ENCODE results near the gene ABCD1. TPM values are rescaled to one million over a fixed set of nuclear protein-coding genes. Genes with fewer than 3 reads are reported as not detected.

The ABCD1 gene
- total and polyA plus RNA-seq, 12 donors = 9.3 to 24.2 (median 14.4) TPM

DNA sequence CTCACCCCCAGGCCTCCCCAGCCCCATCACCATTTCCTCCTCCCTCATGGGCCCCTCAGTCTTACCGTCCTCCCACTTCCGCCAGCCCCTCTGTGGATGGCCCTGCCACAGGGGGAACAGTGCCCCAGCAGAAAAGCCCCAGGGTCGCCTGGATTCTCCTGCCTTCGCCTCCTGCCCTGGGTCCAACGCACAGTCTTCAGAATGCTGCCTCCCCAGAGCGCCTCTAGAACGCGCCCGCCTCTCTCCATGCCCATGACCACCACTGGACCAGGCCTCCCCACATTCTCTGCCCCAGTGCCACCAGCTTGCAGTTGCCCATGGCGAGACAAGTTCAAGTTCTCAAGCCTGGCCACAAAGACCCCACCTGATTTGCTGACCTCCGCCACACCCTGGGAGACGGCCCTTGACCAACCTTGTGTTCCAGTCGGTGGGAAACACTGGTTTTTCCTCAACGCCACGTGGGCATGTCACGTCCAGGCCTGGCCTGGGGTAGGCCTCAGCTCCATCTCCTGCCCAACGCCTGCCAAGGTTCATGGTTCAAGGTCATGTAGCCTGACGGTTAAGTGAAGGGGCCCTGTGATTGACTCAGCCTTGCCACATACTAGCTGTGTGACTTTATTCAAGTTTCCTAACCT is 38.8 kb downstream of the ABCD1 start:
- Histone ChIP-seq H3K9me3 (no peaks in the 10 kb centered on the region), H3K36me3 (no peaks in the 10 kb centered on the region), H3K4me3 (no peak overlapping the region), H3K4me1 (peaks cover 3 to 23% (median 15%) of the 10 kb centered on the region in 9 donors), H3K27ac (no peak overlapping the region), H3K27me3 (peaks cover 0 to 11% (median 0%) of the 10 kb centered on the region in 7 donors)
- TF ChIP-seq, protein P1, sequence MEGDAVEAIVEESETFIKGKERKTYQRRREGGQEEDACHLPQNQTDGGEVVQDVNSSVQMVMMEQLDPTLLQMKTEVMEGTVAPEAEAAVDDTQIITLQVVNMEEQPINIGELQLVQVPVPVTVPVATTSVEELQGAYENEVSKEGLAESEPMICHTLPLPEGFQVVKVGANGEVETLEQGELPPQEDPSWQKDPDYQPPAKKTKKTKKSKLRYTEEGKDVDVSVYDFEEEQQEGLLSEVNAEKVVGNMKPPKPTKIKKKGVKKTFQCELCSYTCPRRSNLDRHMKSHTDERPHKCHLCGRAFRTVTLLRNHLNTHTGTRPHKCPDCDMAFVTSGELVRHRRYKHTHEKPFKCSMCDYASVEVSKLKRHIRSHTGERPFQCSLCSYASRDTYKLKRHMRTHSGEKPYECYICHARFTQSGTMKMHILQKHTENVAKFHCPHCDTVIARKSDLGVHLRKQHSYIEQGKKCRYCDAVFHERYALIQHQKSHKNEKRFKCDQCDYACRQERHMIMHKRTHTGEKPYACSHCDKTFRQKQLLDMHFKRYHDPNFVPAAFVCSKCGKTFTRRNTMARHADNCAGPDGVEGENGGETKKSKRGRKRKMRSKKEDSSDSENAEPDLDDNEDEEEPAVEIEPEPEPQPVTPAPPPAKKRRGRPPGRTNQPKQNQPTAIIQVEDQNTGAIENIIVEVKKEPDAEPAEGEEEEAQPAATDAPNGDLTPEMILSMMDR (IDR thresholded peaks at IDR 0.05) = no peak
- DNase-seq (peak in 1 of 2 donors; percentile 2), ATAC-seq (no peak)
- intact Hi-C loops (cut with DNase I) = loop anchor here in 5 of 10 donors (5.0 to 10.0 kb wide), 3 partner anchors 184 to 191 kb away; no protein-coding TSS in a partner anchor
- 87 to 92% methylated on average over 11 to 16 of the region's 18 CpGs for WGBS, 2 donors

DNA sequence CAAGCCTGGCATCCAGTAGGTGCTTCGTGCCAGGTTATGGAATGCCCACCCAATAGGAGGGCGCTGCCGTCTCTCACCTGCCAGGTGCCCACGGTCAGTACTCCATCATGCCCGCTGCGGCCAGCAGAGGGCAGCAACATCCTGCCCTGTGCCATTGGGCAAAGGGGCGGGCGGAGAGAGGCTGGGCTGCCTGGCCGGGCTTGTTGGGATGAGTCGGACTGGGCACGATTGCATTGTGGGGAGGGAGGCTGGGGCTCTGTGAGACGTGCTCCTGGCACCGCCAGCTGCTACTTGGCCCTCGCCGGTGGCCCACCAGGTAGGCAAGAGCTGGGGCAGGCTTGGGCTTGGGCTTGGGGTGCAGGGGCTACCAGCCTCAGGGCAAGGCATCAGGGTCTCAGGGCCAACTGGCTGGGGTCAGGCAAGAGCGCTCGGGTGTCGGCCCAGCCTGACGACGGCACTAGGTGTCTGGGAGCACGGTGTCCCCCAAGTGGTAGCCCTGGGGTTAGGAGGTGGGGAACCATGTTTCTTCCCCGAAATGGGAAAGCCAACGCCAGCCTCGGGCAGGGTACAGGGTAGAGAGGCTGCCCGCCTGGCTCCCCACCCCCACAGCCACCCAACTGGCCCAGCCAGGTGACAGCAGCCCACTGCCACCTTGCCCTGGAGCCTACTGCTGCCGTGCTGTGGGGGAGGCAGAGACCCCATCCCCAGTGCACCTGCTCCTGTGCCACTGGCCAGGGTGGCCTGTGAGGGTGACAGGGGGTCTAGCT is 39.5 kb downstream of the ABCD1 start, which contains the start of gene PLXNB3:
Gene PLXNB3, plus strand, starts transcription at position 261 of the 767 bp plus-strand sequence. CDS start 1,287 bp downstream, outside the sequence.
- TF ChIP-seq, protein P1 (IDR thresholded peaks at IDR 0.05) = peak; percentile 48 to 87 (median 75)
- peak within 1 kb of the TSS in 7 of 10 donors; percentile 10 to 52 (median 39) for H3K27ac ChIP-seq
- peak; percentile 62 to 77 for DNase-seq
- ATAC-seq = peak; percentile 74 to 93 (median 83)
- H3K36me3 ChIP-seq = no peaks in the 10 kb centered on the region
- H3K9me3 ChIP-seq = no peaks in the 10 kb centered on the region
- peaks cover 0 to 11% (median 0%) of the 10 kb centered on the region in 7 donors for H3K27me3 ChIP-seq
- intact Hi-C loops (cut with DNase I) = loop anchor here in 9 of 10 donors (1.0 to 10.0 kb wide), 8 partner anchors 31 to 191 kb away; partner anchors contain the start of genes IDH3G (in 1 of the 9) and SSR4 (in 1 of the 9)
- WGBS, 2 donors = 15 to 30% methylated on average over 19 to 26 of the region's 26 CpGs
- H3K4me3 ChIP-seq = peak within 1 kb of the TSS in 3 of 10 donors; percentile 23 to 33 (median 24)
- H3K4me1 ChIP-seq = peaks cover 3 to 23% (median 15%) of the 10 kb centered on the region in 9 donors

DNA sequence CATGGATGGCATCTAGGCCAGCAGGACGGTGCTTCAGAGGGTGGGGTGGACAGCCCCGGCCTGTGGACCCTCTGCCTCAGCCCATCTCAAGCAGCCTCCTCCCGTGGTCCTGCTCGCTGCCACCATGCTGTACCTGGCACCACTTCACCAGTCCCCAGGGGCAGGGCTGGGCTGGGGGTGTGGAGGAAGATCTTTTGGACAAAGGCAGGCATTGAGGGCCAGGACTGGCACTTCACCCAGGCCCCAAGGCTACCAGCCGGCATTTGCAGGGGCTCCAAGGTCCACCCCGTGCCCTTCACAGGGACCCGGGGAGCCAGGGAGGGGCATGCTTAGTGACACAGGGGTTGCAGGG is 40.1 kb downstream of the ABCD1 start:
- Histone ChIP-seq H3K27me3 (peaks cover 0 to 11% (median 0%) of the 10 kb centered on the region in 7 donors), H3K27ac (peak overlapping the region in 6 of 10 donors; percentile 12 to 52 (median 42)), H3K4me1 (peaks cover 3 to 23% (median 15%) of the 10 kb centered on the region in 9 donors), H3K9me3 (no peaks in the 10 kb centered on the region), H3K36me3 (no peaks in the 10 kb centered on the region), H3K4me3 (no peak overlapping the region)
- 80 to 82% methylated on average over 3 to 7 of the region's 7 CpGs for WGBS, 2 donors
- DNase-seq (no peak), ATAC-seq (peak in 3 of 8 donors; percentile 11 to 13 (median 12))
- TF ChIP-seq, protein P1 (IDR thresholded peaks at IDR 0.05) = no peak
- intact Hi-C loops (cut with DNase I) = loop anchor here (1.0 to 10.0 kb wide), 8 partner anchors 30 to 190 kb away; partner anchors contain the start of genes IDH3G (in 1 of the 10) and SSR4 (in 1 of the 10)

Measured in heart right ventricle (tissue), 16 donors.